CD14-positive monocyte (primary cell): Measurements from ENCODE around the gene TMPRSS3. TPM values are rescaled to one million over a fixed set of nuclear protein-coding genes. Genes with fewer than 3 reads are reported as not detected.

Source experiments
- DNase-seq, 3 donors: peaks; one replicate each; pipeline ENCODE4 v3.0.0-alpha.2; 2011 to 2022
- H2AFZ ChIP-seq: 2 replicates; pipeline ENCODE4 v1.6.0; 2012; ENCODE audit warnings: mild to moderate bottlenecking, low read depth, low read length, inconsistent platforms; ENCODE audit not compliant: insufficient read depth, poor library complexity, severe bottlenecking
- H3K27ac ChIP-seq, 2 donors: 1 replicate in 1 of 2; 2 replicates in 1 of 2; pipeline ENCODE4 v1.5.1; 2012 to 2013; ENCODE audit warnings: low read length in 2 of 2, control low read depth in 1 of 2, inconsistent platforms in 1 of 2, low read depth in 1 of 2, mild to moderate bottlenecking in 1 of 2
- H3K27me3 ChIP-seq, 2 donors: one replicate each; pipeline versions ENCODE4 v1.6.0 to v1.6.1; 2011 to 2013; ENCODE audit warnings: low read length in 2 of 2; ENCODE audit not compliant: control insufficient read depth in 2 of 2, insufficient read depth in 2 of 2
- H3K36me3 ChIP-seq, 2 donors: replicated peaks in 1 of 2; 1 replicate in 1 of 2; 2 replicates in 1 of 2; pipeline versions ENCODE4 v1.5.1 to v1.6.1; 2012 to 2013; ENCODE audit warnings: low read length in 2 of 2, control low read depth in 1 of 2, inconsistent platforms in 1 of 2, mild to moderate bottlenecking in 1 of 2; ENCODE audit not compliant: insufficient read depth in 2 of 2, control insufficient read depth in 1 of 2
- H3K4me1 ChIP-seq, 2 donors: 1 replicate in 1 of 2; 2 replicates in 1 of 2; pipeline versions ENCODE4 v1.5.1 to v1.6.1; 2012 to 2013; ENCODE audit warnings: low read length in 2 of 2, control low read depth in 1 of 2, inconsistent platforms in 1 of 2, mild to moderate bottlenecking in 1 of 2, moderate library complexity in 1 of 2; ENCODE audit not compliant: insufficient read depth in 2 of 2, control insufficient read depth in 1 of 2
- H3K4me2 ChIP-seq: replicated peaks from 2 replicates; pipeline ENCODE3; 2012; ENCODE audit warnings: low read length, moderate library complexity, mild to moderate bottlenecking; ENCODE audit not compliant: poor library complexity, severe bottlenecking; ENCODE audit errors: extremely low read depth
- H3K4me3 ChIP-seq, 3 experiments: fragments of 200-600 bp in 1 of 3; sonication (generic) in 1 of 3; replicated peaks in 1 of 3; 1 replicate in 2 of 3; 2 replicates in 1 of 3; pipeline ENCODE4 v1.5.1; 2011 to 2013; ENCODE audit warnings: low read length in 3 of 3, mild to moderate bottlenecking in 3 of 3, control low read depth in 2 of 3, low read depth in 2 of 3, inconsistent platforms in 1 of 3, moderate library complexity in 1 of 3
- H3K79me2 ChIP-seq: 2 replicates; pipeline ENCODE4 v1.6.0; 2012; ENCODE audit warnings: mild to moderate bottlenecking, control low read depth, inconsistent platforms, low read length, moderate library complexity; ENCODE audit not compliant: insufficient read depth
- H3K9ac ChIP-seq: 2 replicates; pipeline ENCODE4 v1.6.0; 2017; ENCODE audit warnings: low read length, mild to moderate bottlenecking; ENCODE audit not compliant: insufficient read depth, poor library complexity, severe bottlenecking
- H3K9me3 ChIP-seq, 2 donors: replicated peaks in 1 of 2; 1 replicate in 1 of 2; 2 replicates in 1 of 2; pipeline versions ENCODE4 v1.5.1 to v1.6.1; 2012 to 2013; ENCODE audit warnings: low read length in 2 of 2, control low read depth in 1 of 2; ENCODE audit not compliant: control insufficient read depth in 1 of 2, insufficient read depth in 1 of 2
- H4K20me1 ChIP-seq: 2 replicates; pipeline ENCODE4 v1.6.0; 2012; ENCODE audit warnings: mild to moderate bottlenecking, low read length, control low read depth, moderate library complexity; ENCODE audit not compliant: insufficient read depth
- H3K27ac Mint-ChIP-seq, 7 donors: one replicate each; pipeline ENCODE4 v1.8.0; 2020; ENCODE audit warnings: mild to moderate bottlenecking in 7 of 7, mixed read lengths in 7 of 7, moderate library complexity in 6 of 7, inconsistent platforms in 2 of 7
- H3K27me3 Mint-ChIP-seq, 3 donors: one replicate each; pipeline ENCODE4 v1.8.0; 2021 to 2022; ENCODE audit warnings: low read depth in 3 of 3, mild to moderate bottlenecking in 3 of 3, mixed read lengths in 3 of 3, moderate library complexity in 3 of 3, inconsistent platforms in 1 of 3
- H3K36me3 Mint-ChIP-seq, 2 donors: one replicate each; pipeline ENCODE4 v1.8.0; 2020; ENCODE audit warnings: mixed read lengths in 2 of 2, inconsistent platforms in 1 of 2, mild to moderate bottlenecking in 1 of 2
- H3K4me1 Mint-ChIP-seq: one replicate; pipeline ENCODE4 v1.8.0; 2020; ENCODE audit warnings: mild to moderate bottlenecking, mixed read lengths
- H3K4me3 Mint-ChIP-seq, 2 donors: one replicate each; pipeline ENCODE4 v1.8.0; 2020; ENCODE audit warnings: mild to moderate bottlenecking in 2 of 2, mixed read lengths in 2 of 2, moderate library complexity in 1 of 2
- H3K9me3 Mint-ChIP-seq, 7 donors: one replicate each; pipeline ENCODE4 v1.8.0; 2020 to 2022; ENCODE audit warnings: mixed read lengths in 7 of 7, mild to moderate bottlenecking in 6 of 7, moderate library complexity in 6 of 7, inconsistent platforms in 2 of 7
- CTCF ChIP-seq: fragments of 200-600 bp; IDR thresholded peaks from one replicate; pipeline ENCODE4 v1.8.0; 2022; ENCODE audit warnings: antibody characterized with exemption, mild to moderate bottlenecking
- WGBS: methylation state at CpG from one replicate; pipeline ENCODE4 v1.1.5; 2013; ENCODE audit warnings: missing lambda C conversion rate; ENCODE audit not compliant: insufficient coverage; 5-methylcytosine and 5-hydroxymethylcytosine counted together
- intact Hi-C, 2 donors: fragments of 100-400 bp; cut with micrococcal nuclease; formaldehyde crosslinking; loops; one replicate each; pipeline versions ENCODE4 v1.15.0 to v1.15.1; 2023
- polyA plus RNA-seq, 3 donors: library from polyadenylated mRNA; depleted of rRNA in 1 of 3; unstranded in 2 of 3; stranded (reverse) in 1 of 3; fragments of 300-500 nt in 2 of 3; fragments of >200 nt in 1 of 3; fragmentation: Illumina TruSeq in 2 of 3; gene quantifications; 1 replicate in 2 of 3; 2 replicates in 1 of 3; pipeline ENCODE4 v1.2.3, GENCODE V29; 2012 to 2021

TMPRSS3 gene
- polyA plus RNA-seq, 3 donors: 0.30 TPM; not detected in 2

- no peak for DNase-seq
- no peaks in the 10 kb centered on the region for H3K36me3 ChIP-seq
- WGBS: 94% methylated on average over 10 of the region's 10 CpGs
- no peak overlapping the region for H2AFZ ChIP-seq
- H3K27me3 ChIP-seq: no peaks in the 10 kb centered on the region
- intact Hi-C loops: loop anchor here (5.0 to 10.0 kb wide), 5 partner anchors 62 to 300 kb away; no protein-coding TSS in a partner anchor
- H3K9me3 ChIP-seq: no peaks in the 10 kb centered on the region
- H3K4me1 ChIP-seq: peaks cover 0 to 1% of the 10 kb centered on the region in 2 donors
- no peak overlapping the region for H3K4me3 ChIP-seq
- Mint-ChIP-seq H3K27me3 (peaks cover 0 to 4% (median 1%) of the 10 kb centered on the region in 3 donors), H3K36me3 (no peaks in the 10 kb centered on the region), H3K9me3 (peaks cover 0 to 1% (median 0%) of the 10 kb centered on the region in 7 donors), H3K4me1 (peaks cover 1% of the 10 kb centered on the region), H3K4me3 (no peak overlapping the region), H3K27ac (no peak overlapping the region)
- no peak for TF ChIP-seq CTCF
- H3K9ac ChIP-seq: no peak overlapping the region
- no peaks in the 10 kb centered on the region for H3K79me2 ChIP-seq
- H4K20me1 ChIP-seq: no peaks in the 10 kb centered on the region
- no peak overlapping the region for H3K27ac ChIP-seq
- H3K4me2 ChIP-seq: no peak overlapping the region
These were observed 48.9 kb upstream of the TMPRSS3 start for GRCh38 chr21:42444745-42445059.

- no peaks in the 10 kb centered on the region for H3K9me3 Mint-ChIP-seq
- intact Hi-C loops: loop anchor here in 1 of 2 donors (10.0 kb wide), 1 partner anchor 299 kb away; no protein-coding TSS in a partner anchor
- H3K4me2 ChIP-seq: no peak overlapping the region
- H4K20me1 ChIP-seq: no peaks in the 10 kb centered on the region
- H3K36me3 ChIP-seq: no peaks in the 10 kb centered on the region
- H3K4me3 ChIP-seq: no peak overlapping the region
- H3K27me3 ChIP-seq: no peaks in the 10 kb centered on the region
- no peaks in the 10 kb centered on the region for H3K9me3 ChIP-seq
- H3K4me3 Mint-ChIP-seq: no peak overlapping the region
- 89% methylated on average over 32 of the region's 34 CpGs for WGBS
- no peak for TF ChIP-seq CTCF
- no peak overlapping the region for H3K27ac ChIP-seq
- H3K79me2 ChIP-seq: no peaks in the 10 kb centered on the region
- no peaks in the 10 kb centered on the region for H3K4me1 ChIP-seq
- H3K4me1 Mint-ChIP-seq: no peaks in the 10 kb centered on the region
- H3K27me3 Mint-ChIP-seq: peaks cover 0 to 3% (median 1%) of the 10 kb centered on the region in 3 donors
- no peak overlapping the region for H3K9ac ChIP-seq
- H3K27ac Mint-ChIP-seq: no peak overlapping the region
- H2AFZ ChIP-seq: no peak overlapping the region
- no peaks in the 10 kb centered on the region for H3K36me3 Mint-ChIP-seq
- no peak for DNase-seq
These were observed 48.3 kb upstream of the TMPRSS3 start for GRCh38 chr21:42443876-42444744.
